ENCODE measurements around the gene COQ5.

The COQ5 gene

GRCh38 chr12:120453977-120454376 lies 75.0 kb downstream of the COQ5 start:
- peak; percentile 77 for TF ChIP-seq CTCF (conservative IDR thresholded peaks at IDR 0.05; ENCODE audit: low read depth, low read length)
- peak; percentile 44 for DNase-seq (ENCODE audit: low read depth)
- no peak overlapping the region for H3K4me3 ChIP-seq (ENCODE audit: low read depth, low read length)

Data from choroid plexus epithelial cell (primary cell).